ENCODE measurements around the gene BMERB1. TPM values are rescaled to one million over a fixed set of nuclear protein-coding genes. Genes with fewer than 3 reads are reported as not detected.

The BMERB1 gene
- total RNA-seq, 4 donors from 2014 or later: 7.4 to 20.4 (median 10.6) TPM

- intact Hi-C loops (cut with DNase I; ENCODE audit: low total_unique reads): no loop called here
- no peak for DNase-seq (ENCODE audit: low spot score in 2 of 2)
- TF ChIP-seq CTCF (IDR thresholded peaks at IDR 0.05): no peak
- TF ChIP-seq POLR2A (IDR thresholded peaks at IDR 0.05): no peak
- H3K4me3 ChIP-seq (ENCODE audit: low read depth, poor library complexity, severe bottlenecking): no peak overlapping the region
Measured at GRCh38 chr16:15521390-15521757, 87.0 kb downstream of the BMERB1 start.

GRCh38 chr16:15521758-15522509 is 87.5 kb downstream of the BMERB1 start:
- DNase-seq (ENCODE audit: low spot score in 2 of 2): no peak
- no peak for TF ChIP-seq CTCF (IDR thresholded peaks at IDR 0.05)
- no peak for TF ChIP-seq POLR2A (IDR thresholded peaks at IDR 0.05)
- WGBS, 2 donors: 50% methylated on average over 10 of the region's 10 CpGs
- no peak overlapping the region for H3K4me3 ChIP-seq (ENCODE audit: low read depth, poor library complexity, severe bottlenecking)
- intact Hi-C loops (cut with DNase I; ENCODE audit: low total_unique reads): no loop called here

- TF ChIP-seq CTCF (IDR thresholded peaks at IDR 0.05) (no peak), POLR2A (IDR thresholded peaks at IDR 0.05) (no peak)
- 65 to 73% methylated on average over 10 of the region's 10 CpGs for WGBS, 2 donors
- DNase-seq (ENCODE audit: low spot score in 2 of 2): no peak
- intact Hi-C loops (cut with DNase I; ENCODE audit: low total_unique reads): no loop called here
- no peak overlapping the region for H3K4me3 ChIP-seq (ENCODE audit: low read depth, poor library complexity, severe bottlenecking)
Measured at GRCh38 chr16:15523092-15523541, 88.7 kb downstream of the BMERB1 start.

- intact Hi-C loops (cut with DNase I; ENCODE audit: low total_unique reads): no loop called here
- TF ChIP-seq POLR2A (IDR thresholded peaks at IDR 0.05): no peak
- no peak for TF ChIP-seq CTCF (IDR thresholded peaks at IDR 0.05)
- no peak for DNase-seq (ENCODE audit: low spot score in 2 of 2)
- WGBS, 2 donors: 91% methylated on average over 4 of the region's 4 CpGs
- no peak overlapping the region for H3K4me3 ChIP-seq (ENCODE audit: low read depth, poor library complexity, severe bottlenecking)
Measured at GRCh38 chr16:15523939-15524338, 89.6 kb downstream of the BMERB1 start.

GRCh38 chr16:15524966-15525365 is 90.6 kb downstream of the BMERB1 start:
- intact Hi-C loops (cut with DNase I; ENCODE audit: low total_unique reads): no loop called here
- H3K4me3 ChIP-seq (ENCODE audit: low read depth, poor library complexity, severe bottlenecking): no peak overlapping the region
- 93 to 96% methylated on average over 5 of the region's 5 CpGs for WGBS, 2 donors
- TF ChIP-seq CTCF (IDR thresholded peaks at IDR 0.05) (no peak), POLR2A (IDR thresholded peaks at IDR 0.05) (no peak)
- no peak for DNase-seq (ENCODE audit: low spot score in 2 of 2)

GRCh38 chr16:15526097-15526496 is 91.7 kb downstream of the BMERB1 start:
- intact Hi-C loops (cut with DNase I; ENCODE audit: low total_unique reads): no loop called here
- WGBS, 2 donors: 94 to 95% methylated on average over 7 of the region's 7 CpGs
- DNase-seq (ENCODE audit: low spot score in 2 of 2): no peak
- H3K4me3 ChIP-seq (ENCODE audit: low read depth, poor library complexity, severe bottlenecking): no peak overlapping the region
- no peak for TF ChIP-seq CTCF (IDR thresholded peaks at IDR 0.05)
- no peak for TF ChIP-seq POLR2A (IDR thresholded peaks at IDR 0.05)
